CD4-positive, alpha-beta T cell treated with Interleukin-1 beta for 1 hour (primary cell): ENCODE data around the gene KIF6.

Source experiments
- DNase-seq, 2 donors: peaks; one replicate each; pipeline ENCODE4 v3.0.0-alpha.2; 2020 to 2022

The KIF6 gene

DNA sequence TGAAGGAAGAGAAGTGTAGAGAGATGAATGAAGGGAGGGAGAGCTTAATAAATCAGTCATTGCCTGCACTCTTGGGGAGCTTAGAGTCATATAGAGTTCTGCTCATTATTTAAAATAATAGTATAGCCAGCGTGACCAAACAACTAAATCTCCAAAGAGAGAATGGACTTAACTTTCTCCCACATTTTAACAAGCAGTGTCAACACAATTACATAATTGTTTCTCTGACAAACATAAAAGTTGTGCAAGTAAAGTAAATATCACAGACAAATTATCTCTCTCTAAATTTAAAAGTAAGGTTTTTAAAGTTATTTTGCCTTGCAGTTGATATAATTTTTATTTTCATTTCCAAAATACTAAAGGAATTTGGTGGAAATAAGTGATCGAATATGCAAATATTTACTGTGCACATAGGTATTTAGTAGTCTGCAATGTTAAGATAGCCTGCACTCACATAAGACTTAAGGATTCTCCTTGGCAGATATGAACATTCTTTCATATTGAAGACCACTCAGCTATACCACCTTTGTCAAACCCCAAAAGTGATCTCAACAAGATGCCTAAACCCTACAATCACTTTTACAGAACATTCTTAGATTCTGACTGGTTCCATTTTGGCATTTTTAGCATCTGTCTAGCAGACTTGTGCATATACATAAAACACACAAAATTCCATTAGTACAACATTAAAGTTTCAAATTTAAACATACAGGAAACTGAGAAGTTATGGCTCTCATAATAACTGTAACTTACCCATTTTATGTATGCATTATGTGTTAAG is 67.7 kb downstream of the KIF6 start:
- no peak for DNase-seq

DNA sequence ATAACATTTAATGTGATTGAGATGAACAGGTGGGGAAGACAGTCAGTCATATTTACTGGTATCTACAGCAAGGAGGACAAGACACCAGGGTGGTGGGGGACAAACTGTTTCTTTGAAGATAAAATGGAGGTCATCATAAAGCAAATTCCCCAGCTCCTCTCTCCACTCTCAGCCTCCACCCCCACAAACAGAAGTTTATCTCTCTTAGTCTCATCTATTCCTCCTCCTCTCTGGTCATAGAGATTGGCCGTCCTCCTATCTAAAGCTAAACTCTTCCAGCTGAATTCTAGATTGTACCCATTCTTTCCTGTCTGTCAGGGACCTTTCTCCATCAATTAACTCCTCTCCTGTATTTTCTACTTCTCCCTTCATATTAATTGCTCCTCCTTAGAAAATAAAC is 71.1 kb downstream of the KIF6 start:
- DNase-seq: no peak

DNA sequence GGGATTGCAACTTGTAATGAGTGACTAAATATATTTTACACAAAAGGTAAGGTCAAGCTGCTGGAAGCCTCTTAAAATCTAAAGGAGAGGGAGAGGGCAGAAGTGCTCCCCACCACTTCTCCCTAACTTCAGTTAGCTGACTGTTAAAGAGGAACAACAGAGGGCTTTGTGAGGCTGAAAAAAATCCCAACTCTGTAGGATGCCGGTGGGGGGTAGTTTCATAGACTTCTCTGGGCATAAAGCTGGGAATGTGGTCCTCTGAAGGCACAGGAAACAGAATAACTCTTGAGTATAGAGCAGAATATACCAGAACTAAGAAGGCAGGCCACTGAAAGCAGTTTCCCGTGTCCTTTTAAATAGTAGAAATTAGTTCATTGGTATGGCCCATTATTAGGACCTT is 71.6 kb downstream of the KIF6 start:
- DNase-seq: no peak

DNA sequence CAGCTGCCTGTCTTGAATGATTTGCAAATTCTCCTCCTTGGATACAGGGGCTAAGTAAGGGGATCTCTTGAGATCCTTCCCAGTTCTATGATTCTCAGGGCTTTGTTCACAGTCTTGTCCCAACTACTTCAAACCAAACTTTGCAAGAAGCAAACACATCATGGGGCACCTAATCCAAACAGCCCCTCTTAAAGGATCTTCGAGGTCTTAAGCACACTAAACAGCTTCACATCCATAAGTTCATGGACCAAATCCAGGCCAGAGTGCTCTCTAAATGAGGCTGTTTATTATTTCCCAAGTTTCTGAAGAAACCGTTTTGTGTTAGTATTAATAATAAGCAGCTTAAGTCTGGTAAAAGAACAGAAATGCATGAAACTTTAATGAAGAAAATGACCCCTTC is 75.2 kb downstream of the KIF6 start:
- DNase-seq: no peak

DNA sequence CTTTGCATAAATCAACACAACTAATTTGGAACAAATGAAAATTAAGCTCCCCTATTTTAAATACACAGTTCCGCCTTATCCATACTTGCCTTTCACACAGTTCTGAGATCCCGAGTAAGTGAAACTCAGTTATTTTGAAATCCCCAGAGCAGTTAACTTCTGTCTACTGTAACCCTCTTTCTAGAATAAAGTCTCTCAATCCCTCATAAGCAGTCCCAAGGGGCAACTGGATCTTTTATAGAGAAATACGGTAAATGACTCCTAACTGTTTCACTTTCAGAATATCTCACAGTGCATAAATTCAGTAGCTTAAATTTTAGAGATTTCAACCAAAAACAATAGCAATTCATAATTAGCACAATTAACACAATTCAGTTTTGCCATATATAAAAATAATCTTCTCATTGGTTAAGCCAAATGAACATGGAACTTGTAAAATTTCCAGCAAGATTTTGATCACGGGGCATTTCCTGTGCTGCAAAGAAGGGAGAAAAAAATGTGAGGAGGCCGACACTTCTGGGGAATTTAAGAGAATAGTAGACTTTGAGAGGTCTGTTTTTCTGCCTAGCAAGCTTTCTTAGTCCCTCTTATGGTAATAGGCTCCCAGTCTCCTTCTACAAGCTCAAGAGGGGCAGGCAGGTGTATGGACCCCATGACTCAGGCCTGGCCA is 78.3 kb downstream of the KIF6 start:
- no peak for DNase-seq

DNA sequence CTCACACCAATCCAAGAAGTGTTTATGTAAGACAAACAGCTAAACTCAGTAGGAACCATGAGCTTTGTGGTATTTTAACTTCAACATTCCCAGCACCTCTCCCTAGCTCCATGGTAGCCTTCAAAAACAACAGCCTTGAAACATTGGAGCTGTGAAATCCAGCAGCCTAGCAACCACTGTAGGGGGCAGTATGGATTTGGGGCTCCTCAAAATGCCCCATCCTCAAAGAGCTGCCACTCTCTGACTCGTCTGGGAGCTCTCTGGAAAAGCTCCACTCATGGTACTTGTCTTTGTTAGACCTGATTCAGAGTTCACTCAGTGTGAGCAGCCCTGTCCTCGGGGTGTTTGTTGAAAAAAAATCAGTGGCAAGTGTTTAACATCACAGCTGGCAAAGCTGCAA is 82.9 kb downstream of the KIF6 start:
- DNase-seq: no peak

DNA sequence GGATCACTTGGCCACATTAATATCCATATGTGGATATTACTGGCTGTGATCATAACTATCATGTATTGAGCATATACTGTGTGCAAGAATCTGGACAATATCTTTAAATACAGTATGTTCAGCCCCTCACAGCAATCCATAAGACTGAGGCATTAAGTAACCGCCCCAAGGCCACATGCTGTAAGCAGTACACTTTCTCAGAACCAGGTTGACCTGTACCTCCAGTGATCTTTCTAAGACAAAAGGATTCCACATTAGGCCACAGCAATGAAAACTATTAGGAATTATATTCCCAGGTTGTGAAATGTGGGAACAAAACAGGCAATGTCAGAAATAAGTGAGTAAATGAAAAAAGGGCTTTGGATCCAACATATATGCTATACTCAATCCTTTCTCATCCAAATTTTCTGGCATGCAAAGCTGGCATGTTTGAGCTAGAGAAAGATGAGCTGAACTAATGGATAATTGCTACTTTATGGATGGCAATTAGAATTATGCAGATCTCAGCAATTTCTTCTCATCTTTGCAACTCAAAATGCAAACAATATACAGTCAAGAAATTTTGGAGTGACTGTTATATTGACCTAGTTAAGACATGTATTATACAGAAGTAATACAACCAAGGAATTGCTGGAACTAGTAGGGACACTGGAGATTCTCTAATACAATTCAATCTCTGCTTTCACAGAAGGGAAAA is 86.9 kb downstream of the KIF6 start:
- no peak for DNase-seq

DNA sequence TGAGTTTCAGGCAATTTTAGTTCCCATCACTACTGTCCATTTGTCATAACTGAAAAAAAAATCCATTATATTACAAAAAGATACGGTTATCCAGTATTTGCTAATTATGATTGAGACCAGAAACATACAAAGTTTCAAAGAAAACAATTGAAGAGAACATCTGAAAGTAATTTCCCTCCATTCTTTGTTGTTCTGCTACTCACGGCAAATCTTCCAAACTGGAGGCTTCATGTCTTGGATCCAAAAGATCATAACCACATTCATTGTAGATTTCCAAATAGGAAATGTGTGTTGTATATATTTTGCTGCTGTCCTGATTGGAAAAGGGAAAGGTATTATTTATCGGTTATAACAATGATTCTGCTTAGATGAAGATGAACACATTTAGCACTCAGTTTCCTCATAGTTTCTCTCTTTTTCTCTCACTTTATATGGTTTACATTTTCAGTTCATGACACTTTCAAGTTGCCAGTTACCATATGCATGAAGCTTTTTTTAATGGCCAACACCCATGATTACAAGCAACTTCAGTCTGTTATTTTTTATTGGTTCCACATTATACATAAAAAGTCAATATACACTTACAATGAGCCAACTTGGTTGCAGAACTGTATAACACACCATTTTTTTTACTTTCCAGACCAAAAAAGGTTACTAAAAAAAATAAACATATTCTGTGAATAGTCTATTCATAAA is 90.4 kb downstream of the KIF6 start:
- DNase-seq: no peak

DNA sequence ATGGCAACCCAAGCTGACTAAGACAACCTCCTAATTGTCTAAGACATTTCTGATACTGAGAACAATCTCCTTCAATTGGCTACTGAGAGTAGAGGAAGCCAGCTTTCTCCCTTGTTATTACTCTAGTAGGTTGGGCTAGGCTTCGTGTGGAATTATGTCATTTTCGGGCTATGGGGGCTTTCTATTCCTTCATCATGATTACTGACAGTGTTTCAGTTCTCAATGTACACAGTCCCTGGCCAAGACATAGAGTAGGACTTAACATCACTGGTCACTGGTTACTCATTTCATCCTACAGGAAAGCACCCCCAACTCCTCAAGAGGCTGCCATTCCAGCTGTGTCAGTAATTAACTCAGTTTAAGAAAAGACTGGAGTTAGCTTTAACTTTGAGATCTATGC is 100.0 kb downstream of the KIF6 start:
- DNase-seq: no peak

DNA sequence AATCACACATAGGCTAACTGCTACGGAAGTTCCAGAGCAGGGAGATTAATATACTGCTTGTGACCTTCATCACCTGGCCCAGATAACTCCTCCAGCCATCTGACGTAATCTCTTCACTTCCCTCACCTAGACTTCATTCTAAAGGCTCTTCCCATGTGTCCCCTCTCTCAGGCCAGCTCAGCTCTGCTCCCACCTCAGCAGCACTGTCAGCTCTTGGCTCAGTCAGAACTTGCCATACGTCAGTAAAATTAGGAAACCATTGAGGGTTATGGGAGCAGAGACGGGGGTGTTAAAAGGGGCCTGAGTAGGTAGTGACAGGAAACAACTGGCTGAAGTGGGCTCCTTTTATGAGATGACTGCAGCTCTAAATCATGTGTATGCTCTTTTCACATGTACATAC is 101.5 kb downstream of the KIF6 start:
- DNase-seq: no peak

DNA sequence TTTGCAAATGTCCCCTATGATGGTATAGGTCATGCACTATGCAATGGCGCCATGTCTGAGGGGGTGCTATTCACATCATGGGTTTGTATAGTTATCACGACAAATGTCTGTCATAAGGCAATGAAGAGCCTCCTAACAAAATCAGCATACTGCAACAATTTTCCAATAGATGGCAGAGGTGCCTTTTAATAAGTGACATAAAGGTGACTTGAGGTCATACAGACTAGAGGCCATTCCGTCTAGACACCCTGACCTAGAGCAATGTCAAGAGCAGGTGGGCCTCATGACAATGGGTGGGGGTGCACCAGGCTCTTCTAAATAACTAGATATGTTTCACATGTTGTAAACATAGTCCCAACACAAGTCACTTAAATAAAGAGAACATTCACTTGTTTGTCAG is 107.7 kb downstream of the KIF6 start:
- DNase-seq: no peak

DNA sequence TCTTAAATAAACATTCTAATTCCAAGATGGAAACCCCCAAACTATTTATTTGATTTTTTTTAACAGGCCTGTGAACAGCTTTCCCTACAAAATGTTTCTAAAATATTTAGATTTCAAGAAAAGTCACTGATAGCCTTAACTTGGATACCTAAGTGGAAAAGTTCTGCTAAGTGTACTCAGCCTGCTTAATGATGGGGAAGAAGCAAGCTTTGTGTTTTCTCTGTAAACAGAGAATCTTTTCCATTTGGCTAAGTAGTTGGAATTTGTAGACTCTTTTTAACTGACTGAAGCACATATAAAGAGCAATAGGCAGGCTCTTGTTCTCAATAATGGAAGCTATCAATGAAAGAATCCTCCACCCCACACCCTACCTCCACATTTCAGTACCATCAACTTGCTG is 108.2 kb downstream of the KIF6 start:
- DNase-seq: no peak

DNA sequence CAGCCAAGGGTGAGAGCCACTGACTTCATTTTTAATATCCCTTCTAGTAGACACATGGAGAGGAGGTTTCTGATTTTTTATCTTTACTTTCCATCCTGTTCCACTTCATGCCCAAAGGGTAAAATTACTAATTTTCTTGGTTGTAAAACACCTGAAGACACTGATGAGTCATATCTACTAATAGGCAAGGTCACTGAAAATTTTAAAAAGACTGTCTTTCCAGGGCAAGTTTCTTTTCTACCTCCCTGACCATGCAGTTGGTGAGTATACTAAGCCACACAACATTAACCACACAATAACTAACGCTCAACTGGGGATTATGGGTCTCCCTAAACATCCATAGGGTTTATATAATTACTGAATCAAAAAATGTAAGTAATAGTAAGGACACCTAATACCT is 109.6 kb downstream of the KIF6 start:
- DNase-seq: no peak

DNA sequence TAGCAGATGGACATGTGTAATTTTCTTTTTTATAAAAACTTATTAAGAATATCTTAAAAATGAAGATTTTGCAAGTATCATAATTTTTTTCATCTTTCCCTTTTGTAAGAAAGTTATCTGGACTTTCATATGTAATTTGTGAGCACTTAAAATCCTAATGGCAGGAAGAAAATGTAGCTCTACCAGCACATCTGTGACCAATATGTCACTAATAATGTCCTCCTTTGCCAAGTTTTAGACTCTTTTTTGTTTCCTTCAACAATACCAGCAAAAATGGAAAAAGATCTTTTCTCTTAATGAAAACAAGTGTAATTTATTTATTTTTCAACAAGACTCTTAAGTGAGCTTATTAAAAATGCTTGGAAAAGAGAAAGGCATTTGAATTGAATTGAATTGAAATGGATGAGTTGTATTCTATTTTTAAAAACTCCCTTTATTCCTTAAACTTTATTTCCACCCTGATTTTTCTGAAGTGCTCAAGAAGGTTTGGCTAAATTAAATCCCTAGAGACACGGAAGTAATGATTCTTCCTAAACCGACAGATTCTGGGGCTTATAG is 110.7 kb downstream of the KIF6 start:
- DNase-seq: no peak

DNA sequence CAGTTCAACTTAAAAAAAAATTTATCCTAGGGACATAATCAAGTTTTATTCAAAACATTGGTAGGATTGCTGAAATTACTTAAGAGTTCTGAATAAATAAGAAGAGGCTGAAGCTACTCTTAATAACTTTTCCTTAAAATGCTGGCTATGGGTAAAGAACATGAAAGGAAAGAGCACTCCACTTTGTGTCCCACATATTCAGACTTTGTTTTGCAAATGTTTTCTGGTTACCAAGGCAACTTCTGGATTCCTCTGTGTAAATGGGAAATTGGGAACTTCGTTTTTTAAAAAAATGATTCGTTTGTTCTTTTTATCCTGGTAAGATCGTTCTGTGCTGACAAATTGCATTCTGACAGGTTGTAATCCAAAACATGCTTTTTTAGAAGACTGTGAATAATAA is 115.0 kb downstream of the KIF6 start:
- no peak for DNase-seq

DNA sequence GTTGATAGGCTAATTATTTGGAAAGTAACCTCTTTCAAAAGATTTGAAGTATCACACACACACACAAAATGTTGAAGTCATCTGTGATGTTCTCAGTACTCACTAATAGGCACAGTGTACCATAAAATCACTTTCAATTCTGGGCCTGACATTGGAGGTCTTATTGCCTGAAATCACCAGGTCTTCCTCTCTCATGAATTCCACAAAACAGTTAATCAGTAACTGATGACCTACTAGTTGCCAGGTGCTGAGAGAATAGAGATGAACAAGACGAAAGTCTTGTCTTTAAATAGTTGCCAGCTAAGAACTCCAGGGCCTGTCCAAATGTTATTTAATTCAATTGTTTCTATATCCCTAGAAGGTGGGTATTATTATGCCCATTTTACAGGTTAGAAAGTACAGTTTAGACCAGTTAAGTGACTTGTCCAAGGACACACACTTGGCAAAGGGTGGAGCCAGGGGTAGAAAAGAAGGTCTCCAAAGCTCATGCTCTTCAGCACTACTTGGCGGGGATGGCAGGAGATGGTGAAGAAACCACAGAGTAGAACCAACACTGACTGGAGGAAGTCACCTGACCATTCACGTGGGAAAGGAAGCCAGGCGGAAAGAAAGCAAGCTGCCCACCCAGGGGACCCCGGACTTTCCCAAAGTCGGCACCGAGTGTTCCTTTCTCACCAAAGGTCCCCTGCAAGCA is 116.4 kb downstream of the KIF6 start:
- DNase-seq: no peak

DNA sequence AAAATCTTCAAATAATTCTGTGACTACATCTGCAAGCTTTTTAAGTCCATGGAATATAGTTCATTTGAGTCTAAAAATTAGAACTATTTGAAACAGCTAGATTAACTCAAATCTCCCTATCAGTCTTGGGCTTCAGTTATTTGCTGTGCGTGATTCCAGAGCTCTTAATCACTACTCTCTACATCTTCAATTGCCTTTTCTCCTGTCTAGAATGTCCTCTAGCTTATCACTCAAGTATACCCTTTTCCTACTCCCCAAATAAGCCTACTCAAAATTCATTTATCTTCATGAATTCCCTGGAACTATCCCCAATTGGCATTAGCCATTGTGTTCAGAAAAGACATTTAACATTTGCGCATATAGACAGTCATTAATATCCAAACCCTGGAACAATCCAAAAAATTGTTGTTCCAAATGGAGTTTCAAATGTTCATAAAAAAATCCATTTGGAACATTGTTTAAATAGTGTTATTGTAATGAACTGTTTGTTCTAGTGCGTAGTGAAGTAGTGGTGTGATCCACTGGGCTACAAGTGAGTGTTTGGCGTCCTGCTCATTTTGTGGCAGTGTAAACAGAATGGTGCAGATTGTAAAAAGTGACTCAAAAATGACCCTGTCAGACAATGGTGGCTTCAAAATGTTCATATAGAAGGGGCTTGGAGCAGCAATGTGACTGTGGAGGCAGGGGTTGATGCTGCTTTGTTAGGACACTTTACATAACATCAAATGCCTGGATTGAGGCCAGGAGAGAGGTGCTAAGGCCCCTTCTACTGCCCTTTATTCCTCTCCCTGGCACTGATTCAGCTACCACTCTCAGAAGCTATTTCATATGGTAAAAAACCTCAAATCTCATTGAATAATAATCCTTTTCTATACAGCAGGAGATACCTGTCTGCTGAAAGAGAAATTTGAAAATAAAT is 122.3 kb downstream of the KIF6 start:
- no peak for DNase-seq

DNA sequence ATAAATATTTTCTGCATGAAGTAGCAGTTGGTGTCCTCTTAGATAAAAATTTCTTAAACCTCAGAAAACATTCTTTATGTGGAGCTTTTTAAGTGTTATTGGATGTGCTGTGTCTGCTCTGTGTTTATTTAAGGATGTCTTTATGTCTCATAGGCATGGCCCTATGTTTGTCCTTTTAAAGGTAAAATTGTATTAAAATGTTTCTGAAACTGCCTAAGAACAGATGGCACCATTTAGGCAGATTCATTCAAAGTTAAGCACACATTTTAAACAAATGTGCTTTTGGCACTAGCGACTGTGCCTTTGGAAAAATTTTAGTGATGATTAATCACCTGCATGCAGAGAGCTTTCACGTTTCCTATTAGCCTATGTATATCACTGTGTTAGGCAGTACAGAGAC is 125.2 kb downstream of the KIF6 start:
- no peak for DNase-seq

DNA sequence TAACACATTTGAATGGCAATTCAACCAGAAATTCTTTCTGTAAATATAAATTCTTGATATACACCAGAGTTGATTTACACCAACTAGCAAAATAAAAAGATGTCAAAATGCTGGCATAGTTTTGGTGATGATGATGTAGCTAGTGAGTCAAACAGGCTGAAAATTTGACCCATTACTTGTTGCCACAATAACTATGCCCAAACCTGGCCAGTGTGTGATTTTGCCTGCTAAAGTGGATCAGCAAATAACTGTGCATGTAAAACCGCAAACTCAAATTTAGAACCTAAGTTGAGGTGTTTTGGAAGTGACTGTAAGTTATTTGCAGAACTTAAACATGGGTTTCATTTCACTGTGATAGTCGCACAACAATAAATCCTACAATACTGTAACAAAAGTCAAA is 125.9 kb downstream of the KIF6 start:
- DNase-seq: no peak

DNA sequence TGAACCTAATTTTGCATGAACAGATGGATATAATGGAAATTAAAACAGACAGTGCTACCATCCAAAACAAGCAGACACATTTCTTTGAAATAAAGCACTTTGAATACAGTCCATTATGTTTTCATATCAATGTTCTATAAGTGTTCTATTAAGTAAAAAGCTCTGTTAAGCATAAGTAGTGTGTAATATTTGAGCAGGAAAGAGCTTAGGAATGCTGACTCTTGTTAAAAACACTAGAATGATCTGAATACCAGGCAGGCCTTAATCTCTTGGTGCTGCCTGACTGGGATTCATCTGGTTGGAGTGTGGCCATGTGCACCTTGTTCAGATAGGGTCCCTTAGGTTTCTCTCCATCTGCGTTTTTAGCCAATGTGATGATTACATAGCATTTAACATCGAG is 130.9 kb downstream of the KIF6 start:
- no peak for DNase-seq

DNA sequence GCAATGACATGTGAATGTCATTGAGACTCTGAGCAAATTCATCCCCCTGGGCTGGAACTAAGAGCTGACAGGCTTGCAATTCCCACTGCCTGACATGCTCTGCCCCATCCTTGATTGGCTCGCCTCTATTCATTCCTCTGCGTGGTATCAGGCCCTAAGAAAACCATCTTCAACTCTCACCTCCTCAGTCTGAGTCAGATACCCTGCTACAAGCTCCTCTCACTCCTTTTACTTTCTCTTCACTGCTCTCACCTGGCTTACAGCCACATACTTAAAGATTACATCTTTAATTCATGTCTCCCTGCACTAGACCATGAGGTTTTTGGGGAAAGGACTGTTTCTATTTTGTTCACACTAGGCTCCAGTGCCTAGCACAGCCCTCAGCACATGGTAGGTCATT is 131.6 kb downstream of the KIF6 start:
- no peak for DNase-seq
